Liver (tissue), 9 donors: ENCODE measurements around the gene RABL3. TPM values are rescaled to one million over a fixed set of nuclear protein-coding genes. Genes with fewer than 3 reads are reported as not detected.

Experiments used
- DNase-seq: peaks from one replicate; pipeline ENCODE4 v3.0.0-alpha.2; 2017; ENCODE audit warnings: low spot score
- H3K27ac ChIP-seq, 2 donors: one replicate each; pipeline ENCODE4 v1.7.0; 2013; ENCODE audit warnings: inconsistent platforms in 2 of 2, low read length in 2 of 2, control low read depth in 1 of 2, low read depth in 1 of 2, mild to moderate bottlenecking in 1 of 2
- H3K27me3 ChIP-seq, 4 donors: one replicate each; pipeline versions ENCODE4 v1.6.1 to v1.7.0; 2013; ENCODE audit warnings: low read length in 3 of 4, inconsistent platforms in 1 of 4, mild to moderate bottlenecking in 1 of 4, moderate library complexity in 1 of 4; ENCODE audit not compliant: control insufficient read depth in 4 of 4, insufficient read depth in 4 of 4
- H3K36me3 ChIP-seq, 4 donors: one replicate each; pipeline versions ENCODE4 v1.6.1 to v1.7.0; 2013; ENCODE audit warnings: low read length in 3 of 4, mild to moderate bottlenecking in 3 of 4, low read depth in 1 of 4, moderate library complexity in 1 of 4; ENCODE audit not compliant: control insufficient read depth in 4 of 4, insufficient read depth in 3 of 4
- H3K4me1 ChIP-seq, 4 donors: one replicate each; pipeline versions ENCODE4 v1.6.1 to v1.7.0; 2013; ENCODE audit warnings: low read length in 3 of 4, mild to moderate bottlenecking in 3 of 4, moderate library complexity in 1 of 4; ENCODE audit not compliant: control insufficient read depth in 4 of 4, insufficient read depth in 4 of 4
- H3K4me3 ChIP-seq, 3 donors: one replicate each; pipeline versions ENCODE4 v1.6.1 to v1.7.0; 2013; ENCODE audit warnings: low read length in 3 of 3, control low read depth in 1 of 3, low read depth in 1 of 3, mild to moderate bottlenecking in 1 of 3
- H3K9ac ChIP-seq, 2 donors: one replicate each; pipeline ENCODE4 v1.7.0; 2013; ENCODE audit warnings: low read length in 2 of 2, mild to moderate bottlenecking in 2 of 2, moderate library complexity in 2 of 2, control low read depth in 1 of 2, low read depth in 1 of 2
- H3K9me3 ChIP-seq, 4 donors: one replicate each; pipeline versions ENCODE4 v1.6.1 to v1.7.0; 2013; ENCODE audit warnings: low read length in 3 of 4; ENCODE audit not compliant: control insufficient read depth in 4 of 4
- EGR1 ChIP-seq, 2 donors: IDR thresholded peaks; 2 replicates each; pipeline ENCODE4 v1.6.1; 2016 to 2018; ENCODE audit warnings: antibody characterized with exemption in 2 of 2, low read depth in 2 of 2
- FOXA1 ChIP-seq: IDR thresholded peaks from 2 replicates; pipeline ENCODE4 v1.6.1; 2016; ENCODE audit warnings: antibody characterized with exemption
- FOXA2 ChIP-seq: IDR thresholded peaks from 2 replicates; pipeline ENCODE4 v1.6.1; 2016; ENCODE audit warnings: antibody characterized with exemption
- GABPA ChIP-seq, 2 donors: IDR thresholded peaks in 1 of 2; conservative IDR thresholded peaks in 1 of 2; 2 replicates each; pipeline ENCODE4 v1.6.1; 2016; ENCODE audit warnings: antibody characterized with exemption in 2 of 2, mild to moderate bottlenecking in 1 of 2, moderate library complexity in 1 of 2
- HNF4A ChIP-seq, 2 donors: conservative IDR thresholded peaks; 2 replicates each; pipeline ENCODE4 v1.6.1; 2016; ENCODE audit warnings: antibody characterized with exemption in 2 of 2, mild to moderate bottlenecking in 2 of 2
- HNF4G ChIP-seq: IDR thresholded peaks from 2 replicates; pipeline ENCODE4 v1.6.1; 2016; ENCODE audit warnings: antibody characterized with exemption
- JUND ChIP-seq, 2 donors: IDR thresholded peaks; 2 replicates each; pipeline ENCODE4 v1.6.1; 2016; ENCODE audit warnings: antibody characterized with exemption in 2 of 2
- RXRA ChIP-seq, 2 donors: IDR thresholded peaks; 2 replicates each; pipeline ENCODE4 v1.6.1; 2017 to 2018; ENCODE audit warnings: antibody characterized with exemption in 2 of 2, mild to moderate bottlenecking in 1 of 2
- SP1 ChIP-seq: IDR thresholded peaks from 2 replicates; pipeline ENCODE4 v1.6.1; 2018; ENCODE audit warnings: antibody characterized with exemption, mild to moderate bottlenecking
- TAF1 ChIP-seq: conservative IDR thresholded peaks from 2 replicates; pipeline ENCODE4 v1.6.1; 2016; ENCODE audit warnings: antibody characterized with exemption, mild to moderate bottlenecking
- YY1 ChIP-seq: IDR thresholded peaks from 2 replicates; pipeline ENCODE4 v1.6.1; 2016; ENCODE audit warnings: antibody characterized with exemption, mild to moderate bottlenecking
- WGBS: extraction: QIAGEN DNeasy Blood & Tissue Kit; methylation state at CpG from one replicate; pipeline ENCODE4 v1.1.7; 2013; 5-methylcytosine and 5-hydroxymethylcytosine counted together
- polyA plus RNA-seq, 2 donors: library from polyadenylated mRNA; stranded (reverse) in 1 of 2; unstranded in 1 of 2; fragments of 200-250 nt in 1 of 2; fragments of >200 nt in 1 of 2; fragmentation: Nextera tagmentation in 1 of 2; extraction: Ambion mirVana in 1 of 2; gene quantifications; one replicate each; pipeline versions ENCODE4 v1.2.1 to v1.2.3, GENCODE V29; 2013 to 2015
- total RNA-seq, 2 donors: library from RNA; depleted of rRNA; stranded (reverse); fragments of >200 nt; gene quantifications; one replicate each; pipeline ENCODE4 v1.2.3, GENCODE V29; 2014
- TF ChIP-seq, protein P1 (sequence below): fragments of 150-350 bp; IDR thresholded peaks from 2 replicates; pipeline ENCODE4 v1.5.1; 2017; ENCODE audit warnings: improper control_type of control experiment, low read depth, low read length; ENCODE audit not compliant: missing input control
- TF ChIP-seq, protein P2 (sequence below): IDR thresholded peaks from 2 replicates; pipeline ENCODE4 v1.6.1; 2016; ENCODE audit warnings: antibody characterized with exemption
- TF ChIP-seq, protein P3 (sequence below): IDR thresholded peaks from 2 replicates; pipeline ENCODE4 v1.6.1; 2016; ENCODE audit warnings: antibody characterized with exemption, mild to moderate bottlenecking
- donor health status: healthy.
- donor health status: healthy.
- donor health status: healthy.
- donor health status: healthy.
- donor health status: healthy.

The RABL3 gene
- total and polyA plus RNA-seq, 4 donors = 8.6 to 14.1 (median 13.1) TPM

DNA sequence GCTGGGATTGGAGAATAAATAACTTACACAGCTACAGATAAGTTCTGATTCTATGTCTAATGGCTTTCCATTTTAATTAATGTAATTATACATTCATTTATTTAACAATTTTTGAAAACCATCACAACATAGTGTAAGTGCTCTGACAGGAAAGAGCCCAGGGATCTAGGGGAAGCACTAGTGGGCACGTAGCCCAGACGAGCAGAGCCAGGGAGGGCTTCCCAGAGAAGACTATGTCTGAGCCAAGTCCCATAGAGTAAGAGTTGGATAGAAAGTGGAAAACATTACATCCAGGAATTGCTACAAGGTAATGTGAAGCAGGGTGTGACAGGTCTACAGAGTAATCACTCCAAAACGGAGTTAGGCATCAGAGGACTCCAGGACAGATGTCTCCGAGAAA is 57.4 kb downstream of the RABL3 start:
- H3K9me3 ChIP-seq = no peaks in the 10 kb centered on the region
- no peak for DNase-seq
- WGBS = 91% methylated on average over 4 of the region's 4 CpGs
- no peak overlapping the region for H3K9ac ChIP-seq
- no peaks in the 10 kb centered on the region for H3K27me3 ChIP-seq
- TF ChIP-seq, protein P1, sequence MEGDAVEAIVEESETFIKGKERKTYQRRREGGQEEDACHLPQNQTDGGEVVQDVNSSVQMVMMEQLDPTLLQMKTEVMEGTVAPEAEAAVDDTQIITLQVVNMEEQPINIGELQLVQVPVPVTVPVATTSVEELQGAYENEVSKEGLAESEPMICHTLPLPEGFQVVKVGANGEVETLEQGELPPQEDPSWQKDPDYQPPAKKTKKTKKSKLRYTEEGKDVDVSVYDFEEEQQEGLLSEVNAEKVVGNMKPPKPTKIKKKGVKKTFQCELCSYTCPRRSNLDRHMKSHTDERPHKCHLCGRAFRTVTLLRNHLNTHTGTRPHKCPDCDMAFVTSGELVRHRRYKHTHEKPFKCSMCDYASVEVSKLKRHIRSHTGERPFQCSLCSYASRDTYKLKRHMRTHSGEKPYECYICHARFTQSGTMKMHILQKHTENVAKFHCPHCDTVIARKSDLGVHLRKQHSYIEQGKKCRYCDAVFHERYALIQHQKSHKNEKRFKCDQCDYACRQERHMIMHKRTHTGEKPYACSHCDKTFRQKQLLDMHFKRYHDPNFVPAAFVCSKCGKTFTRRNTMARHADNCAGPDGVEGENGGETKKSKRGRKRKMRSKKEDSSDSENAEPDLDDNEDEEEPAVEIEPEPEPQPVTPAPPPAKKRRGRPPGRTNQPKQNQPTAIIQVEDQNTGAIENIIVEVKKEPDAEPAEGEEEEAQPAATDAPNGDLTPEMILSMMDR = no peak
- TF ChIP-seq FOXA1 (no peak), FOXA2 (no peak), TAF1 (no peak), GABPA (IDR thresholded peaks at IDR 0.05 in 1 of 2, conservative IDR thresholded peaks at IDR 0.05 in 1 of 2) (no peak), RXRA (IDR thresholded peaks at IDR 0.05) (no peak), HNF4A (conservative IDR thresholded peaks at IDR 0.05) (no peak), EGR1 (IDR thresholded peaks at IDR 0.05; ENCODE audit: low read depth in 2 of 2) (no peak), HNF4G (no peak), YY1 (no peak), SP1 (no peak)
- TF ChIP-seq, protein P2, sequence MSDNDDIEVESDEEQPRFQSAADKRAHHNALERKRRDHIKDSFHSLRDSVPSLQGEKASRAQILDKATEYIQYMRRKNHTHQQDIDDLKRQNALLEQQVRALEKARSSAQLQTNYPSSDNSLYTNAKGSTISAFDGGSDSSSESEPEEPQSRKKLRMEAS = no peak
- TF ChIP-seq, protein P3, sequence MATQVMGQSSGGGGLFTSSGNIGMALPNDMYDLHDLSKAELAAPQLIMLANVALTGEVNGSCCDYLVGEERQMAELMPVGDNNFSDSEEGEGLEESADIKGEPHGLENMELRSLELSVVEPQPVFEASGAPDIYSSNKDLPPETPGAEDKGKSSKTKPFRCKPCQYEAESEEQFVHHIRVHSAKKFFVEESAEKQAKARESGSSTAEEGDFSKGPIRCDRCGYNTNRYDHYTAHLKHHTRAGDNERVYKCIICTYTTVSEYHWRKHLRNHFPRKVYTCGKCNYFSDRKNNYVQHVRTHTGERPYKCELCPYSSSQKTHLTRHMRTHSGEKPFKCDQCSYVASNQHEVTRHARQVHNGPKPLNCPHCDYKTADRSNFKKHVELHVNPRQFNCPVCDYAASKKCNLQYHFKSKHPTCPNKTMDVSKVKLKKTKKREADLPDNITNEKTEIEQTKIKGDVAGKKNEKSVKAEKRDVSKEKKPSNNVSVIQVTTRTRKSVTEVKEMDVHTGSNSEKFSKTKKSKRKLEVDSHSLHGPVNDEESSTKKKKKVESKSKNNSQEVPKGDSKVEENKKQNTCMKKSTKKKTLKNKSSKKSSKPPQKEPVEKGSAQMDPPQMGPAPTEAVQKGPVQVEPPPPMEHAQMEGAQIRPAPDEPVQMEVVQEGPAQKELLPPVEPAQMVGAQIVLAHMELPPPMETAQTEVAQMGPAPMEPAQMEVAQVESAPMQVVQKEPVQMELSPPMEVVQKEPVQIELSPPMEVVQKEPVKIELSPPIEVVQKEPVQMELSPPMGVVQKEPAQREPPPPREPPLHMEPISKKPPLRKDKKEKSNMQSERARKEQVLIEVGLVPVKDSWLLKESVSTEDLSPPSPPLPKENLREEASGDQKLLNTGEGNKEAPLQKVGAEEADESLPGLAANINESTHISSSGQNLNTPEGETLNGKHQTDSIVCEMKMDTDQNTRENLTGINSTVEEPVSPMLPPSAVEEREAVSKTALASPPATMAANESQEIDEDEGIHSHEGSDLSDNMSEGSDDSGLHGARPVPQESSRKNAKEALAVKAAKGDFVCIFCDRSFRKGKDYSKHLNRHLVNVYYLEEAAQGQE = no peak
- no peak overlapping the region for H3K27ac ChIP-seq
- no peaks in the 10 kb centered on the region for H3K36me3 ChIP-seq
- H3K4me1 ChIP-seq = peaks cover 2 to 22% (median 12%) of the 10 kb centered on the region in 4 donors
- no peak overlapping the region for H3K4me3 ChIP-seq

DNA sequence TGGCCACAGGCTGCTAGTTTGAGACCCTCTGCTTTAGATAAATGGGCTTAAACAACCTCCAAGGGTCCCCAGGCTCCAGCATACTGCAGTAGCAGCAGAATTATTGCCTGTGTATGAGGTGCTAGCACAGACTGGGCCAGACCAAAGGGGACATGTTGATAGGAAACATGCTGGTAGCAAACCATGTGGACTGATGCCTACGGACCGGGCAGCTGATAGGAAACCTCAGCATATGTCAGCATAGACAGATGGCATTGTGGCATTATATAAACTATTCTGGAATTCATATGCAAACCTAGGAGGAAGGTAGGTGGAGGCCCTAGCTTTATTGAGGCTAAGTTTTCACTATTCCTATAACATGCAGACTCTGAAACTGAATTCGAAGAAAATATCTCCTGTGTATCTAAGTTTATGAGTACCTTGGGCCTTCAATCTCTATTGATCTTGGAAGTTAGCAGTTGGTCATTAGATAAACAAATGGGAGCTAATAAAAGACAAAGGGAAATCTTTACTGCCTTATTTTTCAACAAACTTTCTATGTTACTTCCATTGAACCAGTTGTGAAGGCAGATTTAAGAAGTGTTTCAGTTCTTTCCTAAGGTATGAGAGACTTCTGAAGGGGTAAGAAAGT is 58.5 kb downstream of the RABL3 start:
- 53% methylated on average over 3 of the region's 3 CpGs for WGBS
- no peaks in the 10 kb centered on the region for H3K27me3 ChIP-seq
- peaks cover 2 to 29% (median 14%) of the 10 kb centered on the region in 4 donors for H3K4me1 ChIP-seq
- no peaks in the 10 kb centered on the region for H3K9me3 ChIP-seq
- no peak overlapping the region for H3K4me3 ChIP-seq
- TF ChIP-seq, protein P1 = no peak
- TF ChIP-seq HNF4G (no peak), YY1 (peak; percentile 5), JUND (IDR thresholded peaks at IDR 0.05) (no peak)
- no peaks in the 10 kb centered on the region for H3K36me3 ChIP-seq
- H3K9ac ChIP-seq = peak overlapping the region in 1 of 2 donors; percentile 3
- H3K27ac ChIP-seq = peak overlapping the region; percentile 88 to 96
- no peak for DNase-seq
